CD4-positive, alpha-beta T cell (primary cell): ENCODE results near the gene RETREG3. TPM values are rescaled to one million over a fixed set of nuclear protein-coding genes. Genes with fewer than 3 reads are reported as not detected.
"Not testable (repeated sequence)": the region's sequence is repeated elsewhere in the genome, so short reads cannot be mapped to it uniquely, and the experiment has no call there.

Experiments used
- ATAC-seq: fragments of 200-7000 bp; cut with Tn5 transposase; one replicate; pipeline ENCODE4 v1.10.0; 2022; ENCODE audit warnings: mild to moderate bottlenecking; ENCODE audit not compliant: poor library complexity
- CTCF ChIA-PET: fragments of 350-600 bp; sonication (Branson Sonifier 250); formaldehyde crosslinking; loops from one replicate; lab custom pipeline; 2021; ENCODE audit warnings: antibody characterized with exemption, inconsistent platforms; lab: Charles Lee
- POLR2A ChIA-PET: fragments of 350-600 bp; sonication (Branson Sonifier 250); formaldehyde crosslinking; loops from one replicate; lab custom pipeline; 2021; ENCODE audit warnings: antibody characterized with exemption, inconsistent platforms; lab: Charles Lee
- DNase-seq, 14 experiments: peaks; one replicate each; pipeline ENCODE4 v3.0.0-alpha.2; 2013 to 2020; ENCODE audit warnings: mixed read lengths in 2 of 14
- H3K27ac ChIP-seq, 2 donors: one replicate each; pipeline versions ENCODE4 v1.5.1 to v1.7.0; 2013; ENCODE audit warnings: low read length in 2 of 2, low read depth in 1 of 2, mild to moderate bottlenecking in 1 of 2
- H3K27me3 ChIP-seq, 2 experiments: 1 replicate in 1 of 2; 2 replicates in 1 of 2; pipeline versions ENCODE4 v1.6.1 to v1.7.0; 2013; ENCODE audit warnings: low read length in 2 of 2, control low read depth in 1 of 2, mild to moderate bottlenecking in 1 of 2, moderate library complexity in 1 of 2; ENCODE audit not compliant: insufficient read depth in 2 of 2, control insufficient read depth in 1 of 2
- H3K36me3 ChIP-seq: one replicate; pipeline ENCODE4 v1.6.1; 2013; ENCODE audit warnings: low read length, control low read depth; ENCODE audit not compliant: insufficient read depth
- H3K4me1 ChIP-seq: one replicate; pipeline ENCODE4 v1.6.1; 2013; ENCODE audit warnings: low read length, control low read depth; ENCODE audit not compliant: insufficient read depth
- H3K4me3 ChIP-seq: one replicate; pipeline ENCODE4 v1.5.1; 2013; ENCODE audit warnings: mild to moderate bottlenecking, low read length, moderate library complexity
- H3K9me3 ChIP-seq, 2 experiments: 1 replicate in 1 of 2; 2 replicates in 1 of 2; pipeline versions ENCODE4 v1.6.1 to v1.7.0; 2013; ENCODE audit warnings: low read length in 2 of 2, mild to moderate bottlenecking in 2 of 2, control low read depth in 1 of 2, moderate library complexity in 1 of 2; ENCODE audit not compliant: control insufficient read depth in 1 of 2, insufficient read depth in 1 of 2
- H3K27ac Mint-ChIP-seq: one replicate; pipeline ENCODE4 v1.8.0; 2020; ENCODE audit warnings: mixed read lengths
- H3K27me3 Mint-ChIP-seq: one replicate; pipeline ENCODE4 v1.8.0; 2021; ENCODE audit warnings: mixed read lengths
- H3K36me3 Mint-ChIP-seq: one replicate; pipeline ENCODE4 v1.8.0; 2021; ENCODE audit warnings: low read depth, mixed read lengths
- H3K4me1 Mint-ChIP-seq: one replicate; pipeline ENCODE4 v1.8.0; 2021; ENCODE audit warnings: low read depth, mixed read lengths
- H3K4me3 Mint-ChIP-seq: one replicate; pipeline ENCODE4 v1.8.0; 2020; ENCODE audit warnings: mild to moderate bottlenecking, mixed read lengths
- H3K9me3 Mint-ChIP-seq: one replicate; pipeline ENCODE4 v1.8.0; 2020; ENCODE audit warnings: mixed read lengths
- CTCF ChIP-seq: fragments of 200-600 bp; IDR thresholded peaks from one replicate; pipeline ENCODE4 v1.8.0; 2022; ENCODE audit warnings: antibody characterized with exemption, mild to moderate bottlenecking
- intact Hi-C, 2 experiments: fragments of 100-400 bp; cut with DNase I in 1 of 2; cut with micrococcal nuclease in 1 of 2; formaldehyde crosslinking; loops; one replicate each; pipeline versions ENCODE4 v1.15.1 to v1.9.0; 2023 to 2025; cut with DNase I, micrococcal nuclease
- total RNA-seq, 174 experiments: library from RNA in 2 of 174; stranded (reverse) in 2 of 174; gene quantifications; one replicate each; pipeline ENCODE4 v1.2.3 and lab custom pipeline; 2021 to 2026

Gene RETREG3
- total RNA-seq, 2 experiments from 2014 or later, result 46.7 to 48.7 TPM

- Mint-ChIP-seq H3K27me3 (no peaks in the 10 kb centered on the region), H3K9me3 (no peaks in the 10 kb centered on the region), H3K27ac (peak overlapping the region; percentile 90), H3K4me1 (peaks cover 39% of the 10 kb centered on the region), H3K36me3 (no peaks in the 10 kb centered on the region), H3K4me3 (peak overlapping the region; percentile 93)
- no peaks in the 10 kb centered on the region for H3K27me3 ChIP-seq
- DNase-seq, result peak in 1 of 14 experiments; percentile 37
- CTCF ChIA-PET, result no interaction called here
- no peak overlapping the region for H3K27ac ChIP-seq
- intact Hi-C loops, result no loop called here
- H3K4me3 ChIP-seq, result no peak overlapping the region
- POLR2A ChIA-PET, result interaction anchor here (1.1 to 2.6 kb wide), 5 partner anchors 14 to 241 kb away, joined by 3 to 14 read pairs (median 10); partner anchors contain the start of genes MLX, NAGLU and PSMC3IP
- H3K36me3 ChIP-seq, result peaks cover 5% of the 10 kb centered on the region
- no peak for ATAC-seq
- peaks cover 37% of the 10 kb centered on the region for H3K4me1 ChIP-seq
- H3K9me3 ChIP-seq, result no peaks in the 10 kb centered on the region
- TF ChIP-seq CTCF, result no peak
Observed at GRCh38 chr17:42553161-42553818, 55.9 kb downstream of the RETREG3 start.

- DNase-seq, H3K36me3 ChIP-seq, H3K27me3 Mint-ChIP-seq, H3K27me3 ChIP-seq, H3K9me3 ChIP-seq, H3K27ac ChIP-seq, CTCF ChIA-PET, ATAC-seq, H3K36me3 Mint-ChIP-seq, intact Hi-C loops, H3K9me3 Mint-ChIP-seq: not testable (repeated sequence)
- Histone ChIP-seq H3K4me3 (peak within 1 kb of the TSS; percentile 84), H3K4me1 (peaks cover 43% of the 10 kb centered on the region)
- peaks cover 39% of the 10 kb centered on the region for H3K4me1 Mint-ChIP-seq
- POLR2A ChIA-PET, result interaction anchor here (1.2 to 2.6 kb wide), 2 partner anchors 17 to 241 kb away, joined by 3 to 14 read pairs; partner anchors contain the start of gene NAGLU
- H3K4me3 Mint-ChIP-seq, result peak within 1 kb of the TSS; percentile 93
- peak within 1 kb of the TSS; percentile 90 for H3K27ac Mint-ChIP-seq
Observed at GRCh38 chr17:42552736-42553135, 56.4 kb downstream of the RETREG3 start, which contains the start of gene HSD17B1. Gene HSD17B1, plus strand, starts transcription at chr17:42552923. Its CDS starts 11 bp downstream, at chr17:42552934.

- Histone ChIP-seq H3K4me1 (peaks cover 30% of the 10 kb centered on the region), H3K36me3 (peaks cover 5% of the 10 kb centered on the region), H3K9me3 (no peaks in the 10 kb centered on the region), H3K27ac (no peak overlapping the region), H3K4me3 (no peak overlapping the region), H3K27me3 (no peaks in the 10 kb centered on the region)
- H3K27me3 Mint-ChIP-seq, result no peaks in the 10 kb centered on the region
- no peaks in the 10 kb centered on the region for H3K36me3 Mint-ChIP-seq
- ATAC-seq (no peak), DNase-seq (no peak)
- H3K9me3 Mint-ChIP-seq, result no peaks in the 10 kb centered on the region
- H3K4me3 Mint-ChIP-seq, result peak overlapping the region; percentile 35
- CTCF ChIA-PET, result interaction anchor here (1.1 to 1.2 kb wide), 2 partner anchors 12 to 29 kb away, joined by 3 read pairs; no protein-coding TSS in a partner anchor
- H3K4me1 Mint-ChIP-seq, result peaks cover 23% of the 10 kb centered on the region
- POLR2A ChIA-PET, result interaction anchor here (0.7 to 2.1 kb wide), 6 partner anchors 12 to 273 kb away, joined by 3 to 20 read pairs (median 5); partner anchors contain the start of genes NAGLU and PSMC3IP
- H3K27ac Mint-ChIP-seq, result no peak overlapping the region
- intact Hi-C loops, result loop anchor here in 1 of 2 experiments (1.0 kb wide), 1 partner anchor 27 kb away; no protein-coding TSS in a partner anchor
- TF ChIP-seq CTCF, result no peak
Observed at GRCh38 chr17:42548993-42549755, 60.0 kb downstream of the RETREG3 start.
